ENCODE data around the gene HACE1.

- TF ChIP-seq, protein P1, sequence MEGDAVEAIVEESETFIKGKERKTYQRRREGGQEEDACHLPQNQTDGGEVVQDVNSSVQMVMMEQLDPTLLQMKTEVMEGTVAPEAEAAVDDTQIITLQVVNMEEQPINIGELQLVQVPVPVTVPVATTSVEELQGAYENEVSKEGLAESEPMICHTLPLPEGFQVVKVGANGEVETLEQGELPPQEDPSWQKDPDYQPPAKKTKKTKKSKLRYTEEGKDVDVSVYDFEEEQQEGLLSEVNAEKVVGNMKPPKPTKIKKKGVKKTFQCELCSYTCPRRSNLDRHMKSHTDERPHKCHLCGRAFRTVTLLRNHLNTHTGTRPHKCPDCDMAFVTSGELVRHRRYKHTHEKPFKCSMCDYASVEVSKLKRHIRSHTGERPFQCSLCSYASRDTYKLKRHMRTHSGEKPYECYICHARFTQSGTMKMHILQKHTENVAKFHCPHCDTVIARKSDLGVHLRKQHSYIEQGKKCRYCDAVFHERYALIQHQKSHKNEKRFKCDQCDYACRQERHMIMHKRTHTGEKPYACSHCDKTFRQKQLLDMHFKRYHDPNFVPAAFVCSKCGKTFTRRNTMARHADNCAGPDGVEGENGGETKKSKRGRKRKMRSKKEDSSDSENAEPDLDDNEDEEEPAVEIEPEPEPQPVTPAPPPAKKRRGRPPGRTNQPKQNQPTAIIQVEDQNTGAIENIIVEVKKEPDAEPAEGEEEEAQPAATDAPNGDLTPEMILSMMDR (IDR thresholded peaks at IDR 0.05; ENCODE audit: insufficient read depth, low read length): no peak
- TF ChIP-seq POLR2AphosphoS5 (IDR thresholded peaks at IDR 0.05; ENCODE audit: low read depth): no peak
- TF ChIP-seq GABPA (IDR thresholded peaks at IDR 0.05; ENCODE audit: low read depth): no peak
- TF ChIP-seq, protein P2, sequence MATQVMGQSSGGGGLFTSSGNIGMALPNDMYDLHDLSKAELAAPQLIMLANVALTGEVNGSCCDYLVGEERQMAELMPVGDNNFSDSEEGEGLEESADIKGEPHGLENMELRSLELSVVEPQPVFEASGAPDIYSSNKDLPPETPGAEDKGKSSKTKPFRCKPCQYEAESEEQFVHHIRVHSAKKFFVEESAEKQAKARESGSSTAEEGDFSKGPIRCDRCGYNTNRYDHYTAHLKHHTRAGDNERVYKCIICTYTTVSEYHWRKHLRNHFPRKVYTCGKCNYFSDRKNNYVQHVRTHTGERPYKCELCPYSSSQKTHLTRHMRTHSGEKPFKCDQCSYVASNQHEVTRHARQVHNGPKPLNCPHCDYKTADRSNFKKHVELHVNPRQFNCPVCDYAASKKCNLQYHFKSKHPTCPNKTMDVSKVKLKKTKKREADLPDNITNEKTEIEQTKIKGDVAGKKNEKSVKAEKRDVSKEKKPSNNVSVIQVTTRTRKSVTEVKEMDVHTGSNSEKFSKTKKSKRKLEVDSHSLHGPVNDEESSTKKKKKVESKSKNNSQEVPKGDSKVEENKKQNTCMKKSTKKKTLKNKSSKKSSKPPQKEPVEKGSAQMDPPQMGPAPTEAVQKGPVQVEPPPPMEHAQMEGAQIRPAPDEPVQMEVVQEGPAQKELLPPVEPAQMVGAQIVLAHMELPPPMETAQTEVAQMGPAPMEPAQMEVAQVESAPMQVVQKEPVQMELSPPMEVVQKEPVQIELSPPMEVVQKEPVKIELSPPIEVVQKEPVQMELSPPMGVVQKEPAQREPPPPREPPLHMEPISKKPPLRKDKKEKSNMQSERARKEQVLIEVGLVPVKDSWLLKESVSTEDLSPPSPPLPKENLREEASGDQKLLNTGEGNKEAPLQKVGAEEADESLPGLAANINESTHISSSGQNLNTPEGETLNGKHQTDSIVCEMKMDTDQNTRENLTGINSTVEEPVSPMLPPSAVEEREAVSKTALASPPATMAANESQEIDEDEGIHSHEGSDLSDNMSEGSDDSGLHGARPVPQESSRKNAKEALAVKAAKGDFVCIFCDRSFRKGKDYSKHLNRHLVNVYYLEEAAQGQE (IDR thresholded peaks at IDR 0.05; ENCODE audit: insufficient replicate concordance, low read depth): no peak
Observed at GRCh38 chr6:104713982-104714381, 145.7 kb downstream of the HACE1 start.

Data from HL-60 (cell line).